Right lobe of liver (tissue), 6 donors: ENCODE results near the gene OBP2B. TPM values are rescaled to one million over a fixed set of nuclear protein-coding genes. Genes with fewer than 3 reads are reported as not detected.

Source experiments
- ATAC-seq, 4 donors: fragments of 200-7000 bp; cut with Tn5 transposase; one replicate each; pipeline ENCODE4 v1.9.1; 2020; ENCODE audit warnings: mild to moderate bottlenecking in 4 of 4, moderate library complexity in 4 of 4
- DNase-seq, 3 donors: peaks; one replicate each; pipeline ENCODE4 v3.0.0-alpha.2; 2020
- H3K27ac ChIP-seq, 3 donors: fragments of 200-600 bp; one replicate each; pipeline ENCODE4 v1.8.0; 2022
- H3K27me3 ChIP-seq, 2 donors: fragments of 200-600 bp; one replicate each; pipeline ENCODE4 v1.8.0; 2022
- H3K36me3 ChIP-seq, 4 donors: fragments of 200-600 bp; sonication (generic) in 1 of 4; one replicate each; pipeline versions ENCODE4 v1.5.1 to v1.8.0; 2017 to 2022; ENCODE audit warnings: control low read depth in 1 of 4
- H3K4me1 ChIP-seq, 4 donors: fragments of 200-600 bp; sonication (generic) in 1 of 4; one replicate each; pipeline versions ENCODE4 v1.5.1 to v1.8.0; 2017 to 2022; ENCODE audit warnings: control low read depth in 1 of 4
- H3K4me3 ChIP-seq, 3 donors: fragments of 200-600 bp; one replicate each; pipeline ENCODE4 v1.8.0; 2022
- H3K9me3 ChIP-seq, 4 donors: fragments of 200-600 bp; sonication (generic) in 1 of 4; one replicate each; pipeline versions ENCODE4 v1.5.1 to v1.8.0; 2017 to 2022; ENCODE audit warnings: control low read depth in 1 of 4
- CTCF ChIP-seq, 4 donors: fragments of 200-600 bp in 3 of 4; fragments of 450-650 bp in 1 of 4; IDR thresholded peaks; one replicate each; pipeline versions ENCODE4 v1.5.1 to v1.8.0; 2016 to 2022; ENCODE audit warnings: antibody characterized with exemption in 4 of 4, mild to moderate bottlenecking in 2 of 4
- POLR2A ChIP-seq: fragments of 450-650 bp; IDR thresholded peaks from one replicate; pipeline ENCODE4 v1.6.1; 2017; ENCODE audit warnings: antibody characterized with exemption, mild to moderate bottlenecking
- WGBS: methylation state at CpG from one replicate; pipeline ENCODE4 v1.1.6; 2018; ENCODE audit warnings: low coverage, low lambda C conversion rate; ENCODE audit not compliant: insufficient coverage; ENCODE audit errors: missing lambda C conversion rate; 5-methylcytosine and 5-hydroxymethylcytosine counted together
- intact Hi-C, 2 donors: fragments of 100-400 bp; cut with DNase I; formaldehyde crosslinking; loops; one replicate each; pipeline versions ENCODE4 v1.11.2 to v1.14.1; 2022
- total RNA-seq, 6 experiments: library from RNA; depleted of rRNA in 2 of 6; stranded (reverse); fragments of >200 nt in 2 of 6; fragmentation: NEBNext Ultra II Directional in 3 of 6; extraction: Animal tissue kit (Norgen Biotek cat#: 25700) in 3 of 6; gene quantifications; one replicate each; pipeline versions ENCODE4 v1.1.0 to v1.2.4, GENCODE V29; 2016 to 2023
- donor health status: DM: no; HTN: yes; CAD: no.
- donor health status: DM: no; HTN: no; CAD: no.
- donor health status: DM: no; HTN: no; CAD: no.
- donor health status: DM: no; HTN: yes; CAD: no.
- donor health status: DM: no; HTN: yes; CAD: no.

The OBP2B gene
- total RNA-seq, 6 experiments from 2014 or later: not detected

DNA sequence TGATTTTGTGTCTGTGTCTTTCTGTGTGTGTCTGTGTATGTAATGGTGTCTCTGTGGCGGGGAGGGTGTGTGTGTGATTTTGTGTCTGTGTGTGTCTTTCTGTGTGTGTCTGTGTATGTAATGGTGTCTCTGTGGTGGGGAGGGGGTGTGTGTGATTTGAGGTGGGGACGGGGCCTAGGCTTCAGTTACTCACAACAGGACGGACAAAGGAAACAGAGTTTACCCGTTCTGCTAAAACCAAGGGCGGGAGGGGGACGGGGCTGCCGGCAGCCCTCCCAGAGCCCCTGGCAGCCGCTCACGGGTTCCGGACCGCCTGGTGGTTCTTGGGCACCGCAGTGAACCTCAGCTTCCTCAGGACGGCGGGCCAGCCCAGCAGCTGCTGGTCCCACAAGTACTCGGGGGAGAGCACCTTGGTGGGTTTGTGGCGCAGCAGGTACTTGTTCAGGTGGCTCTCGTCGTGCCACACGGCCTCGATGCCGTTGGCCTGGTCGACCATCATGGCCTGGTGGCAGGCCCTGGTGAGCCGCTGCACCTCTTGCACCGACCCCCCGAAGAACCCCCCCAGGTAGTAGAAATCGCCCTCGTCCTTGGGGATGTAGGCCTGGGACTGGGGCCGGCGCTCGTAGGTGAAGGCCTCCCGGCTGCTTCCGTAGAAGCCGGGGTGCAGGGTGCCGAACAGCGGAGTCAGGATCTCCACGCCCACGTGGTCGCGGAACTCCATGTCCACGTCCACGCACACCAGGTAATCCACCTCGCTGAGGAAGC is 46.5 kb upstream of the OBP2B start:
- Histone ChIP-seq H3K9me3 (no peaks in the 10 kb centered on the region), H3K27ac (no peak overlapping the region), H3K36me3 (no peaks in the 10 kb centered on the region), H3K4me1 (no peaks in the 10 kb centered on the region), H3K27me3 (no peaks in the 10 kb centered on the region), H3K4me3 (no peak overlapping the region)
- ATAC-seq (no peak), DNase-seq (peak in 1 of 3 donors; percentile 37)
- intact Hi-C loops: no loop called here
- no CpG with 5 or more reads among the region's 42 CpGs for WGBS
- TF ChIP-seq CTCF (IDR thresholded peaks at IDR 0.05) (no peak), POLR2A (no peak)

DNA sequence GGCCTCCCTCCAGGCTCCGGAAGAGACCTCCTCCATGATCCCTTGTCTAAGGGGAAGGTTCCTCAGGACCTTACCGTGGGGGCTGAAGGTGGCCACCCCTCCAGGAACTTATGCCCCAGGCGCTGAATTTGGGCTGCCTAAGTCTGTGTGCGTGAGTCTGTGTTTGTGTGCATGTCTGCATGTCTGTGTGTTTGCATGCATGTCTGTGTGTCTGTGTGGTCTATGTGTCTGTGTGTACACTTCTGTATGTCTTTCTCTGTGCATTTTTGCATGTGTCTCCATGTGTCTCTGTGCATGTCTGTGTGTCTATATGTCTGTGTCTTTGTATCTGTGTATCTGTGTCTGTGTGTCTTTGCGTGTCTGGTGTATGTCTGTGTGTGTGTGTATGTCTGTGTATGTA is 45.4 kb upstream of the OBP2B start:
- 89% methylated on average over 2 of the region's 5 CpGs for whole genome bisulfite sequencing
- no peak for ATAC-seq
- DNase-seq: peak in 1 of 3 donors; percentile 20
- Histone ChIP-seq H3K27me3 (no peaks in the 10 kb centered on the region), H3K27ac (no peak overlapping the region), H3K36me3 (no peaks in the 10 kb centered on the region), H3K9me3 (no peaks in the 10 kb centered on the region), H3K4me3 (no peak overlapping the region), H3K4me1 (no peaks in the 10 kb centered on the region)
- intact Hi-C loops: no loop called here
- TF ChIP-seq CTCF (IDR thresholded peaks at IDR 0.05) (no peak), POLR2A (no peak)

GRCh38 chr9:133253268-133253667 is 44.2 kb upstream of the OBP2B start:
- TF ChIP-seq POLR2A (no peak), CTCF (IDR thresholded peaks at IDR 0.05) (no peak)
- DNase-seq: no peak
- no peak for ATAC-seq
- intact Hi-C loops: no loop called here
- H3K36me3 ChIP-seq: no peaks in the 10 kb centered on the region
- H3K27me3 ChIP-seq: no peaks in the 10 kb centered on the region
- no peaks in the 10 kb centered on the region for H3K9me3 ChIP-seq
- no peaks in the 10 kb centered on the region for H3K4me1 ChIP-seq
- no peak overlapping the region for H3K4me3 ChIP-seq
- no peak overlapping the region for H3K27ac ChIP-seq
- 53% methylated on average over 1 of the region's 1 CpG for WGBS

GRCh38 chr9:133252301-133253020 is 43.4 kb upstream of the OBP2B start:
- H3K27me3 ChIP-seq: no peaks in the 10 kb centered on the region
- H3K9me3 ChIP-seq: no peaks in the 10 kb centered on the region
- DNase-seq (no peak), ATAC-seq (peak in 1 of 4 donors; percentile 11)
- no peak overlapping the region for H3K27ac ChIP-seq
- no peaks in the 10 kb centered on the region for H3K4me1 ChIP-seq
- no peaks in the 10 kb centered on the region for H3K36me3 ChIP-seq
- TF ChIP-seq CTCF (IDR thresholded peaks at IDR 0.05) (no peak), POLR2A (no peak)
- intact Hi-C loops: no loop called here
- H3K4me3 ChIP-seq: no peak overlapping the region
- WGBS: 66% methylated on average over 7 of the region's 16 CpGs
